ENCODE results near the gene RIN2. TPM values are rescaled to one million over a fixed set of nuclear protein-coding genes. Genes with fewer than 3 reads are reported as not detected.

The RIN2 gene
- total RNA-seq, 4 donors from 2014 or later: 71.3 to 116 (median 91.8) TPM

DNA sequence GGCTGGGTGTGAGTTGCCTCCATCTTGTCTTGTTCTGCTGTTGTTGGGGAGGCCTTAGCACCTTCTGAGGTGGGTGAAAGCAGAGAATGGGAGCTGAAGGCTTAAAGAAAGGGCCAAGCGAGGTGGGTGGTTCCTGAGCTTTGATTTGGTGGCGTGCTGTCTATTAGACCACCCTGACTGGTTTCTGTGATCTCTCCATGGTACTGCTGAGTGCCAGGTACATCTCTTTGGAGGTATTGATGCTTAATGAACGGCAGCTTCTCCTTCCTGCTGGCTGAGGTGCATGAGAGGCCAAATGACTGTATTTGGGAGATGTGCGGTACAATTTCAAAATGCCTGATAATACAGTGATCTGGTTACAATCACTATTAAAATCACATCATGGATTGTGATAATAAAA is 15.4 kb downstream of the RIN2 start:
- TF ChIP-seq, protein P1, sequence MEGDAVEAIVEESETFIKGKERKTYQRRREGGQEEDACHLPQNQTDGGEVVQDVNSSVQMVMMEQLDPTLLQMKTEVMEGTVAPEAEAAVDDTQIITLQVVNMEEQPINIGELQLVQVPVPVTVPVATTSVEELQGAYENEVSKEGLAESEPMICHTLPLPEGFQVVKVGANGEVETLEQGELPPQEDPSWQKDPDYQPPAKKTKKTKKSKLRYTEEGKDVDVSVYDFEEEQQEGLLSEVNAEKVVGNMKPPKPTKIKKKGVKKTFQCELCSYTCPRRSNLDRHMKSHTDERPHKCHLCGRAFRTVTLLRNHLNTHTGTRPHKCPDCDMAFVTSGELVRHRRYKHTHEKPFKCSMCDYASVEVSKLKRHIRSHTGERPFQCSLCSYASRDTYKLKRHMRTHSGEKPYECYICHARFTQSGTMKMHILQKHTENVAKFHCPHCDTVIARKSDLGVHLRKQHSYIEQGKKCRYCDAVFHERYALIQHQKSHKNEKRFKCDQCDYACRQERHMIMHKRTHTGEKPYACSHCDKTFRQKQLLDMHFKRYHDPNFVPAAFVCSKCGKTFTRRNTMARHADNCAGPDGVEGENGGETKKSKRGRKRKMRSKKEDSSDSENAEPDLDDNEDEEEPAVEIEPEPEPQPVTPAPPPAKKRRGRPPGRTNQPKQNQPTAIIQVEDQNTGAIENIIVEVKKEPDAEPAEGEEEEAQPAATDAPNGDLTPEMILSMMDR (IDR thresholded peaks at IDR 0.05; ENCODE audit: low read depth): no peak

DNA sequence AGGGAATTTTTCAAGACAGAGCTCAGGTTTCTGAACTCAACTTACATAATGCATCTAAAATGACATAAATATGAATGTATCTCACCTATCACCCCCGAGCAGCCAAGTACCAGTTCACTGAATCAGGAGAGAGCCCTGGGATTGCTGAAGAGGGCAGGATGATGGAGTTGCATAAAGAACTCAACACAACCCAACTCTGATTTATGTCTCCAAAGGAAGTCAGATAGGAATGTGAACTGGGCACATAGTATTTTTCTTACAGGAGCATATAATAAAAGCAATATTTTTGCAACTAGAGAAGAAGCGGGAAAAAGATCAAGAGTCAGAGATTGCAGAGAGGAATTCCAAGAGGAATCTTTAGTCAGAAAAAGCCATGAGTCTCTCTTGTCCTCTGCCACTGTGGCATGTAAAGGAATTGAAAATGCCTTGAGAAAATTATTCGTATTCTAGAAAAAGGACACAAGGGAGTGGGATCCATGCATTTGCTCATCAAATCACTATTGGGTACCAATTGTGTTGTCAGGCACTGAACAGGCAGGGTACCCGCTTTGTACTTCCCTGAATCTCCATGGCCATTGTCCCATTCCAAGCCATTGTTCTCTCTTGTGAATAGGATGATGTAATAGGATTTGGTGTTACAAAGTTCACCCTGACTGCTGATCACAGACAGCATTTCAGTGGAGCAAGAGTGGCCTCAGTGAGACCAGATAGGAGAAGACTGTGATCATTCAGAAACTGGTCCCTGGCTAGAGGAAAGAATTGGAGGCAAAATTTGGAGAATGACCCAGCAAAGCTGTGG is 16.3 kb downstream of the RIN2 start:
- TF ChIP-seq, protein P1 (IDR thresholded peaks at IDR 0.05; ENCODE audit: low read depth): no peak

DNA sequence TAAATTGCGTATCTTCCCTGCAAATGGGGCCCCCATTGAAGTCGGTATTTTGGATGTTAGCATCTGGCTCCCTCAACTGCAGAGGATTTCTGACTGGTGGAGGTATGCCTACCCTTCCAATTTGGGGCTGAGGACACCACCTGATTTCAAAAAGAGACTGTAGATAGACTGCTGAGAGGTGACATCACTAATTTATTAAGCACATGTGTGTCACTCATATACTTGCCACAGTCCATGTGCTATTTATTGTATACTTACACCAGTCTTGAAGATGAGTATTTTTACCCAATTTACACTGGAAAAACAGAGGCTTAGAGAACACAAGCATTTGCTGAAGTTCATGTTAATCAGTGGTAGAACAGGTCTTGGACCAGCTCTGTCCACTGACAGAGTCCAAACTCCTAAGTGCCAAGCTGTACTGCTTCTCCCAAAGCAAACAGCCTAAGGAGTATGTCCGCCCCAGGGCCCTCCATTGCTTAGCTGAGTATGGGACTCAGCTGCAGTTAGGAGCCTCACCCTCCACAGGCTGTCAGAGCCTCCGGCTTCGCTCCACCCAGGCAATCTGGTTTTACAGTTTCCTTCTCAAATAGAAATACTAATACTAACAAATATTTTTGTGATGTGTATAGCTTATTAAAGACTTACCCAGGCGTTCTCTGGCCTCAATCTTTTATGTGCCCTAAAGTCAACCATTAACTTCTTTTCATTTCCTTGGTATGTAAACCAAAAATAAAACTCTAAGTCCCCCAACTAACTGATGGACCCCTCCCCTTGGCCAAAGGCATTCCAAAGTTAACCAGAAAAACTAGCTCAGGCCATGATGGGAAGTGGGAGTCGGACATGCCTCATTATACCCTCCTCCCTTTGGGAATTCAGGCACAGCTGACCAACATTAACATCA is 17.5 kb downstream of the RIN2 start:
- TF ChIP-seq, protein P1 (IDR thresholded peaks at IDR 0.05; ENCODE audit: low read depth): no peak

DNA sequence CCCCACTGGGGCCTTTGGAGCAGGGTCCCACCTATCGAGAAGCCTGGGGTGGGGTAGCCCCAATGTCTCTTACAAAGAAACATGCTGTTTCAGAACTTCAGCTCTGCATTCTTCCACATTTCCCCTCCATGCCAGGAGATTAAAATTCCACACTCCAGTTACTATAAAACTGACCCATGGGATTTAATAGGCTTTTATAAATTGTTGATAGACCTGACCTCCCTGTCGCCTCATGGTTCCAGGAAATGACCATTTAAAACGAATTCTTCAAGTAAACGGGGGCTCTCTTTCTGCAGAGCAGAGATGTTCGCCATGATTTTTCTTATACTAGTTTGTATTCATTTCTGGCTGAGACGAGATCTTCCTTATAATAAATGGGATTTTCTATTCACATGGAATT is 19.3 kb downstream of the RIN2 start:
- TF ChIP-seq, protein P1 (IDR thresholded peaks at IDR 0.05; ENCODE audit: low read depth): no peak

DNA sequence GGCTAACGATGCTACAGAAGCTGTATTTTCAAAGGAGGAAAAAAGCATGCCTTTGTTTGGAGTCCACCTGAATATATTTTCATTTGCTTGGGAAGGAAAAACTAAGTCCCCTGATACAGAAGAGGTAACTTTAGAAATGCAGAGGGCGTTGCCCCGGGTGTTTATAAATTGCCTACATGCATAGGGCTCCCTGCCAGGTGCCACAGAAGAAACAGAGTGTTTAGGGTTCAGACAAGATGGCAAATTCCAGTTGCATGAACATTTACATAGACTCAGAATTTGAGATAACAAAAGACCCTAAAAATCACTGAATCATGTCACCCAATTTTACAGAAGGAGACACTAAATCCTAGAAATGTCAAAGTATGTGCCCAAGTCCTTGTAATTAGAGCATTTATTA is 19.9 kb downstream of the RIN2 start:
- TF ChIP-seq, protein P1 (IDR thresholded peaks at IDR 0.05; ENCODE audit: low read depth): no peak

DNA sequence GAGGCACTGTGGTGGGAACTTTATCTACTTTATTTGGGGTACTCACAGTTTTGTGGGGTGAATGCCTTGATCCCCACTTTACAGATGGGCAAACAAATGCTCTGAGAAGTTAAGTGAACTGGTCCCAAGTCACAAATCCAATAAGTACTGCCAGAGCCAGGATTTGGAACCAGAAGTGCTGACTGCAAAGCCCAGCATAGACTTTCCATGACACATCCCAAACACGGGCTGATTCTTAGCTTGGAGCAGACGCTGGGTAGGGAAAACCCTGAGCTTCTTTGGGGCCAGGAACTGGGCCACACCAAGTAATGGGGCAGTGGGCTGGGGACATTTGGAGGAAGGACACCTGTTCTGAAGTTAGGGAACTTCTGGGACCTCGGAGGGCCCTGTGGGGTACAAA is 20.3 kb downstream of the RIN2 start:
- TF ChIP-seq, protein P1 (IDR thresholded peaks at IDR 0.05; ENCODE audit: low read depth): no peak

DNA sequence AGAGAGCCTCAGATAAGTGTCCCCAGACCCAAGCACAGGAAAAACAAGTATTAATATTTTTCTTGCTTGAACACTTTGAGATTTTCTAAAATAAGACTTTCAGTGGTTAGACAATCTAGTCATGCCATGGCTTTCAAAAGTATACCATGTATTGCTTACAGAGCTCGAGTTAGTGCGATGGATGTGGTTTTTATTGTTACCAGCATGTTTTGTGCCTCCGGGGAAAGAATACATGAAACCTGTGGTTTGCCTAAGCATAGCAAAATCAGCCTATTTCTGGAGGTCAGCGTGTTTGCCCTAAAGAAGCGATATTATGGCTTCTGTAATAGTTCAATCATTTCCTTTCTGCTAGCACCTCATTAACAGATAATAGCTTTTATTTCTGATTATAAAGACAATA is 21.6 kb downstream of the RIN2 start:
- TF ChIP-seq, protein P1 (IDR thresholded peaks at IDR 0.05; ENCODE audit: low read depth): no peak

Data from subcutaneous adipose tissue (tissue), 4 donors.